Hepatocyte (in vitro differentiated cells): ENCODE results near the gene PRDM5.

Experiments used
- EZH2 ChIP-seq: fragments of 200-600 bp; sonication (generic); IDR thresholded peaks from 2 replicates; pipeline ENCODE4 v1.6.1; 2016; ENCODE audit warnings: antibody characterized with exemption, mild to moderate bottlenecking, borderline replicate concordance
- TF ChIP-seq, protein P1 (sequence below): fragments of 200-600 bp; sonication (generic); IDR thresholded peaks from 2 replicates; pipeline ENCODE4 v1.5.1; 2016; ENCODE audit warnings: antibody characterized with exemption, mild to moderate bottlenecking; ENCODE audit not compliant: poor library complexity

DNA sequence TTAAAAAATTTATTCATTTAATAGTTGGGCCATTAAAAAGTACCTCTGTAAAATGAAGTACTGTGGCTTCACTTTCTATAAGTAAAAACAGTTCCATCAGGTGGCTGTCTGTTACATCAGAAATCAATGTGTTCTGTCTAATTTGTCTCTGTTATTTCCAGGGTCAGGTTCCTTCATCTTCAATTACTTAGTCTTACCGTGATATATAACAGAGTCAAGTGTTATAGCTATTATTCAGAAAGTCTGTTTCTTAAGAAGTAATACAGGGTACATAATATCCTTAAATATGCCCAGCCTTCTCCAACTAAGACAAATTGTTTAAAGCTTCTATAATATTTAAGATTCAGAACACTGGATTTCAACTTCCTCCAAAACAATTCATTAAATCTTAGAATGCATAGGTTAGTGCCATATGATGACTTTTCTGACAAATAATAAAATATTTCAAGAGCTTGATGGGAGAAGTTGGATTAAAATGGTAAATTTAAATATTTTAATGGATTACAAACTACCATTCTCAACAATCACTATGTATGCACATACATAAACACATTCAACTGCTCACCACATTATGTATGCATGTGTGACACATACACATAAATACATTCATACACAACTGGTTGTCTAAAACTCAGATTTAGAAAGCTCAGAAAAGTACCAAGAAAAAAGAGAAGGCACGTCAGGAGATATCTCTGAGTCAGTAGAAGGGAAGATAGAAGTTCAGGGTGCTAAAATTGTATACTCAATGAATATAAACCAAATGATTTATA, 268.5 kb downstream of the PRDM5 start:
- TF ChIP-seq EZH2 = no peak
- TF ChIP-seq, protein P1, sequence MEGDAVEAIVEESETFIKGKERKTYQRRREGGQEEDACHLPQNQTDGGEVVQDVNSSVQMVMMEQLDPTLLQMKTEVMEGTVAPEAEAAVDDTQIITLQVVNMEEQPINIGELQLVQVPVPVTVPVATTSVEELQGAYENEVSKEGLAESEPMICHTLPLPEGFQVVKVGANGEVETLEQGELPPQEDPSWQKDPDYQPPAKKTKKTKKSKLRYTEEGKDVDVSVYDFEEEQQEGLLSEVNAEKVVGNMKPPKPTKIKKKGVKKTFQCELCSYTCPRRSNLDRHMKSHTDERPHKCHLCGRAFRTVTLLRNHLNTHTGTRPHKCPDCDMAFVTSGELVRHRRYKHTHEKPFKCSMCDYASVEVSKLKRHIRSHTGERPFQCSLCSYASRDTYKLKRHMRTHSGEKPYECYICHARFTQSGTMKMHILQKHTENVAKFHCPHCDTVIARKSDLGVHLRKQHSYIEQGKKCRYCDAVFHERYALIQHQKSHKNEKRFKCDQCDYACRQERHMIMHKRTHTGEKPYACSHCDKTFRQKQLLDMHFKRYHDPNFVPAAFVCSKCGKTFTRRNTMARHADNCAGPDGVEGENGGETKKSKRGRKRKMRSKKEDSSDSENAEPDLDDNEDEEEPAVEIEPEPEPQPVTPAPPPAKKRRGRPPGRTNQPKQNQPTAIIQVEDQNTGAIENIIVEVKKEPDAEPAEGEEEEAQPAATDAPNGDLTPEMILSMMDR = no peak
